Hepatocyte (in vitro differentiated cells): ENCODE data around the gene LIAS.

Experiments
- EZH2 ChIP-seq: fragments of 200-600 bp; sonication (generic); IDR thresholded peaks from 2 replicates; pipeline ENCODE4 v1.6.1; 2016; ENCODE audit warnings: antibody characterized with exemption, mild to moderate bottlenecking, borderline replicate concordance
- TF ChIP-seq, protein P1 (sequence below): fragments of 200-600 bp; sonication (generic); IDR thresholded peaks from 2 replicates; pipeline ENCODE4 v1.5.1; 2016; ENCODE audit warnings: antibody characterized with exemption, mild to moderate bottlenecking; ENCODE audit not compliant: poor library complexity

DNA sequence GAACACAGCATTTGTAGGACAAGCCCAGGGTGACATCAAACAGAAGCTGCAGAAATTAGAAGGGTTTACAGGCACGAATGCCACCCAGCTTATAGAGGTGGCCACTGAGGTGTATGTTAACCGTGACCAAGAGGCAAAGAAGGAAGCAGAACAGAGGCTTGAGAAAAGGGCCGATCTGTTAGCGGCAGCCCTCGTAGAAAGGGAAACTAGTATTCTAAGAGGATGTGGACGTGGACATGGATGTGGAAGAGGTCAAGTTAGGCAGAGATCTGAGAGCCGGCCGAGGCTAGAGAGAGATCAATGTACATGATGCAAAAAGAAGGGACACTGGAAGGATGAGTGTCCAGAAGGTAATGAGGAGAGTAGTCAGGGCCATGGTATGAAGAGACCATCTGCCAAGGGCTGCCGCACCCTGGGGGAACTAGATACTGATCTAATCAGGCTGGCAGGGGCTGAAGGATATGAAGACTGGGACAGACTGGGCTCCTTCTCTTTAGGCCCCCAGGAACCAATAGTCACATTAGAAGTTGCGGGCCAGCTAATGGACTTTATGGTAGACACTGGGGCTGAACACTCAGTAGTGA is 27.5 kb downstream of the LIAS start:
- TF ChIP-seq, protein P1, sequence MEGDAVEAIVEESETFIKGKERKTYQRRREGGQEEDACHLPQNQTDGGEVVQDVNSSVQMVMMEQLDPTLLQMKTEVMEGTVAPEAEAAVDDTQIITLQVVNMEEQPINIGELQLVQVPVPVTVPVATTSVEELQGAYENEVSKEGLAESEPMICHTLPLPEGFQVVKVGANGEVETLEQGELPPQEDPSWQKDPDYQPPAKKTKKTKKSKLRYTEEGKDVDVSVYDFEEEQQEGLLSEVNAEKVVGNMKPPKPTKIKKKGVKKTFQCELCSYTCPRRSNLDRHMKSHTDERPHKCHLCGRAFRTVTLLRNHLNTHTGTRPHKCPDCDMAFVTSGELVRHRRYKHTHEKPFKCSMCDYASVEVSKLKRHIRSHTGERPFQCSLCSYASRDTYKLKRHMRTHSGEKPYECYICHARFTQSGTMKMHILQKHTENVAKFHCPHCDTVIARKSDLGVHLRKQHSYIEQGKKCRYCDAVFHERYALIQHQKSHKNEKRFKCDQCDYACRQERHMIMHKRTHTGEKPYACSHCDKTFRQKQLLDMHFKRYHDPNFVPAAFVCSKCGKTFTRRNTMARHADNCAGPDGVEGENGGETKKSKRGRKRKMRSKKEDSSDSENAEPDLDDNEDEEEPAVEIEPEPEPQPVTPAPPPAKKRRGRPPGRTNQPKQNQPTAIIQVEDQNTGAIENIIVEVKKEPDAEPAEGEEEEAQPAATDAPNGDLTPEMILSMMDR, result no peak
- TF ChIP-seq EZH2, result no peak
